ENCODE data around the gene EXOC1.

DNA sequence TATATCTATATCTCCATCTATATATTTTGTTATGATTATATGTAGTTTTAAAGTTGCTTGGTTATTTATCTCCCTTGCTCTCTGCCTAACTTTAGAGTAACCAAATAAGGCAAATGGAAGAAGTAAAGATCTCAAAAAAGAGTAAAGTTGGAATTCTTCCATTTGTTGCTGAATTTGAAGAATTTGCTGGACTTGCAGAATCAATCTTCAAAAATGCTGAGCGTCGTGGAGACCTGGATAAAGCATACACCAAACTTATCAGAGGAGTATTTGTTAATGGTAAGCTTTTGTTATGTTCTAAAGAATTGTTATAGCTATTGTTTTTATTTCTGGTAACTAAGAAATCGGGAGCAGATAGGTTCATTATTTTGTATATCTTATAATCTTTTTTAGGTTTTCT, 43.2 kb downstream of the EXOC1 start:
- no peak for TF ChIP-seq POLR2A (IDR thresholded peaks at IDR 0.05; ENCODE audit: low read depth, low read length)
- no peak for TF ChIP-seq NFYA (IDR thresholded peaks at IDR 0.05; ENCODE audit: borderline replicate concordance, low read depth, low read length)
- no peak for TF ChIP-seq SMC3 (IDR thresholded peaks at IDR 0.05; ENCODE audit: borderline replicate concordance, low read length)
- TF ChIP-seq ZNF274 (IDR thresholded peaks at IDR 0.05; ENCODE audit: insufficient read depth, insufficient read length): no peak
- TF ChIP-seq EZH2 (IDR thresholded peaks at IDR 0.05; ENCODE audit: borderline replicate concordance, control insufficient read depth, low read depth, low read length): no peak
- TF ChIP-seq SREBF2 (IDR thresholded peaks at IDR 0.05; ENCODE audit: low read length): no peak
- no peak for TF ChIP-seq FOXM1 (IDR thresholded peaks at IDR 0.05; ENCODE audit: low read depth, low read length)
- TF ChIP-seq, protein P1, sequence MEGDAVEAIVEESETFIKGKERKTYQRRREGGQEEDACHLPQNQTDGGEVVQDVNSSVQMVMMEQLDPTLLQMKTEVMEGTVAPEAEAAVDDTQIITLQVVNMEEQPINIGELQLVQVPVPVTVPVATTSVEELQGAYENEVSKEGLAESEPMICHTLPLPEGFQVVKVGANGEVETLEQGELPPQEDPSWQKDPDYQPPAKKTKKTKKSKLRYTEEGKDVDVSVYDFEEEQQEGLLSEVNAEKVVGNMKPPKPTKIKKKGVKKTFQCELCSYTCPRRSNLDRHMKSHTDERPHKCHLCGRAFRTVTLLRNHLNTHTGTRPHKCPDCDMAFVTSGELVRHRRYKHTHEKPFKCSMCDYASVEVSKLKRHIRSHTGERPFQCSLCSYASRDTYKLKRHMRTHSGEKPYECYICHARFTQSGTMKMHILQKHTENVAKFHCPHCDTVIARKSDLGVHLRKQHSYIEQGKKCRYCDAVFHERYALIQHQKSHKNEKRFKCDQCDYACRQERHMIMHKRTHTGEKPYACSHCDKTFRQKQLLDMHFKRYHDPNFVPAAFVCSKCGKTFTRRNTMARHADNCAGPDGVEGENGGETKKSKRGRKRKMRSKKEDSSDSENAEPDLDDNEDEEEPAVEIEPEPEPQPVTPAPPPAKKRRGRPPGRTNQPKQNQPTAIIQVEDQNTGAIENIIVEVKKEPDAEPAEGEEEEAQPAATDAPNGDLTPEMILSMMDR (IDR thresholded peaks at IDR 0.05 in 2 of 3, conservative IDR thresholded peaks at IDR 0.05 in 1 of 3; ENCODE audit: control insufficient read depth in 2 of 3, extremely low read depth in 1 of 3, insufficient read depth in 1 of 3, low read depth in 3 of 3, low read length in 3 of 3): no peak

All from GM12878 (cell line).